Measurements from ENCODE around the gene TLE1.

The TLE1 gene

DNA sequence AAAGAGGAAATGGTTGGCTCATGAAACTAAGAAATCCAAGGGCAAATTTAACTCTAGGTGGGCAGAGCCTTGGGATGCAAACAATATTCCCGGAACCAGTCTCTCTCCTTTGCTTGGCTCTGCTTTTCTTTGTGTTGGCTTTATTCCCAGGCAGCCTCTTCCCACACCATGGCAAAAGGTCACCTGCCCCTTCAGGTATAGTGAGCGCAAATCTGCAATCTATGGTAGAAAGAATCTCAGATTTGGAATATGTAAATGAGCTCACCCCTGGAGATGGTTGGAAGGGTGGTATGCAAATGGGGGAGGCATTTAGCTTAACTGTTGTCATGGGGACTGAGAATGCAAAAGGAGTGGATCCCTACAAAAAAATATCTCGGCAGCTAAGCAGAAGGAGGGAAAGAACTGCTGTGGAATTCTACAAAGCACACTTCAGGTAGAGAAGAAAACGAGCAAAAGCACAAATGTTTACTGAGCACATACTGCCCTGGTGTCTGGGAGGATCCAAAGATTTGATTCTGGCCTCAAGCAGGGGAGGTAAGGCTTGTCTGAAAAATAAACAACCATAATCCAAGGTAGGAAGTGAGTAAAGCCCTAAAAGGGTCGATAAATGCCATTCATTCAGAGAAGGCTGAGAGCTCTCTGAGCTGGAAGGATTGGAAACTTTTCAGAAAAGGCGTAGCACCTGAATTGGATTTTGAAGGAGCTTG lies 139.7 kb downstream of the TLE1 start:
- DNase-seq (ENCODE audit: low read depth in 2 of 2), result no peak

DNA sequence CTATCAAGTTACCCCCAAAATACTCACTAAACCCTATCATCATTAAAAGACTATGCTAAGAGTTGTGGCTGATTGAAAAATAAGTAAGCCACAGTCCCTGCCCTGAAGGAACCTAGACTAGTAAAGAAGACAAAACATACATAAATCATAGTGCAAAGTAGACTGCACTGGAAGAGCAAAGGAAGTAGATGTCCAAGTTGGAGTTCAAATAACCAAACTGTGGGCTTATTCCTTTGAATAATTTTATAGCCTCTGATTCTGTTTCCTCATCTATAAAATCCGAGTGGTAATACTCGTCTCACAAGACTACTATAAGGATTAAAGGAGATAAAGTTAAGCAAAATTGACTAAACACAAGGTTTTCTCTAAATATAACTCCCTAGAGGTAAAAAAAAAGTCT lies 140.4 kb downstream of the TLE1 start:
- DNase-seq (ENCODE audit: low read depth in 2 of 2), result no peak

DNA sequence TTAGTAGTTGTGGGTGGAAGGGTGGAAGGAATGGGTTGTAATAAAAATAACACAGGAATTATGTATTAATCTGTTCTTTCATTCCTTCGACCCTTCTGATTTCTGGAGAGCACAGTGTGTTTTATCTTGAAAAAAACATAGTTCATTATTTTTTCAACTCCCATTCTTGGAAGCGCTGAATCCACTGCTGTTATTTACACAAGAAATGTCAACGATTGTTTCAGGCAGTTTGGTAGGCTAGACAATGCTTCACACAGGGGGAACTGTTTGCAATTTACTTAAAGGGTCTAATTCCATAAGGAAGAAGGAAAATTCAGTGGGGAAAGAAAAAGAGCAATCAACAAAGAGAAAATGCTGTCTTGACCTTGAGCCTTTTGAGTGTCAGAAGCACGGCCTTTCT lies 142.9 kb downstream of the TLE1 start:
- no peak for DNase-seq (ENCODE audit: low read depth in 2 of 2)

DNA sequence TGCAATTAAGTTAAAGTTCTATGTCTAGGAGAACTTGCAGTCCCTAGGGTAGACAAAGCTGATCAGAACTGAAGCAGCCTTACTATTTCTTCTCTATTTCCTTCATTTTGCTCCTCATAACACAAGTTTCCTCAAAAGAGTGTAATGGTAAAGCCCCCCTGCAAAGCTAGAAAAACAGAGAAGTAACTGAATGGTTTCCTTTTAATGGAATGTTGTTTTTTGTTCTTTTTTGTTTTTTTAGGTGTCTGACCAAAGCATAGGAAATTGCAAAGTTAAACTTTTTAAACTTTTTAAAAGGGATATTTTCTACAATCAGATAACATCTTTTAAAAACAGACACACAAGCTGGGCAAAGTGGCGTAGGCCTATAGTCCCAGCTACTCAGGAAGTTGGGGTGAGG lies 145.7 kb downstream of the TLE1 start:
- DNase-seq (ENCODE audit: low read depth in 2 of 2), result no peak

DNA sequence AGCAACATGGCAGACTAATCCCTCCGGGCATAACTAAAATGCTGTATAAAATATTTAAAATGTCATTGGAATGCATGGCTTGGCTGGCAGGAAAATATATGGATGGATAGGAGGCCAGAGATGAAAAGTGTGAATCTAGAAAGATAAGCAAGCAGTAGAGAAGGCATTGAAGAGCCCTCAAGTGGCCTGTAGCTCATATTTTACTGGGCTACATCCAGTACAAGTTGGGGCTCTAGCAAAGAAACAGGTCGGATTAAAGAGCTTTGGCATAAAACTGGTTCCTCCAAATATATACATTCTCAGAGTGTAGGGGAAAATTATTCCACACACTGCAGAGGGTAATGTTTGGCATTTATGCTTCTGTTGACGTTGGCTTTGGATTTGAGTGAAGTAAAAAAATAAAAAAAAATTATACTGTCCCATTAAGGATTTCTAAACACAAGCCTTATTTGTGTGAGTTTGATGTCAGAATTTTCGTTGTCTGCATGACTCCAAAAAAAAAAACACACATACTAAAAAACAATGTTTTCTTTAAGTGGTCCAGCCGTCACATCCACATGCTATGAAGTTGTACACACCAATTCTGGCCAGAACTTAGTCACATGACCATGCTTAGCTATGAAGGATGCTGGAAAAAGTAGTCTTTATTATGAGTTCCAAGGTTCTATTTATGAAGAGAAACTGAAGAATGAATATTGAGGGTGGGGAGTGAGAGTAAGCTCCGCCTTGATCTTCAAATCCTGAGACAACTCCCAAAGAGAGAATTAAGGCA lies 147.0 kb downstream of the TLE1 start:
- no peak for DNase-seq (ENCODE audit: low read depth in 2 of 2)

DNA sequence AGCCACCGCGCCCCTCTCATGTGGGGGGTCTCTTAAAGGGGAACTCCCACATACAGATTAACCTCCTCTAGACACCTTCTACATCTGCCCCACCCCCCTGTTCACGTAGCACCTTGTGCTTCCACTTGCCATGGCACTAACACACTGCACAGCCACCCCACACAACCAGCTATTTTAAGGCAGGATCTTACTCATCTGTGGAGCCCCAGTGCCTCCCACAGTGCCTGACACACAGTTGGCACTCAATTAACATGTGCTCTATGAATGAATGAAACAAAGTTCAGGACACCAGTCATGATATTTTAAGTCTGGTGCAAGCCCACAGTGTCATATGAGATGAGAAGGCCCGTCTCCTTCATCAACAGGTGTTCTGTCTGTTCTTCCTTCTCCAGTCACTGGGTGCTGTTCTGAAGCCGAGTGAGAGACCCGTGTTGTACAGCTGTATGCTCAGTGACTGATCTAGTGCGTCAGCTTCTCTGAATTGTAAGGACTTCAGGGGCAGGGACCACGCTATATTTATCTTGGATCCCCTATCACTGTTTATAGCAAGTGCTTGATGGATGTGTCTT lies 149.1 kb downstream of the TLE1 start:
- DNase-seq (ENCODE audit: low read depth in 2 of 2), result no peak

DNA sequence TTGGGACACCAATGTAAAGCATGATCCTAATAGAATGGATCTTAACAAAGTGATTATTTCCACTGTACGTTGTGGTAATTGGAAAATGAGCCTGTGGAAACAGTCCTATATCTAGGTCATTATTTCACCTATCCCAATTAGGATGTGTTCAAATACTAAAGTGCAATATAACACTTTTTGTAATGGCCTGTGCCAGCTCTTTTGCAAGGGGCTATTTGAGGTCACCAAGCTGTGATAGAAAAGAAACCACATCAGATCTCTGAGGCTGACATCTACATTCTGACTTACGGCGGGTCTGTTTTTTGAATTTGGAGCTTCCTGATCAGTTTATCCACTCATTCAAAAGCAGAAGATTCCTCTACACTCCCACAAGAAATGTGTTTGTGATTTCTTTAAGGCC lies 150.0 kb downstream of the TLE1 start:
- DNase-seq (ENCODE audit: low read depth in 2 of 2), result no peak

DNA sequence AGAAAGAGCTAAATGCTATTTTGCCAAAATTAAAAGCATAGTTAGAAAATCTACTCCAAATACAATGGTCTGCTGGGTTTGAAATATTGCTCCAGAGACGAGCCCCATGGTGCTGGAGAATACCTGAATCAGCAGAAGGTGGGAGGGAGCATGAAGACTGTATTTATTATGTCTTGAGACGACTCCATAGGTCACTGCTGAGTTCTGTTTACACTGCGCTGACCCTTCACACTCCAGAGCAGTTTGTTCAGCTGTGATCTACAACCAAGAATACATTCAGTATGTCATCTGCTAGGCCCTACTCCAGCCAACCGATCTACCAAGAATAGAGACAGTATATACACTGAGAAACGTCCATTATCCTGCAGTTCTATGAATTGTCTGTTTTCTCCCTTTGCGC lies 150.5 kb downstream of the TLE1 start:
- no peak for DNase-seq (ENCODE audit: low read depth in 2 of 2)

DNA sequence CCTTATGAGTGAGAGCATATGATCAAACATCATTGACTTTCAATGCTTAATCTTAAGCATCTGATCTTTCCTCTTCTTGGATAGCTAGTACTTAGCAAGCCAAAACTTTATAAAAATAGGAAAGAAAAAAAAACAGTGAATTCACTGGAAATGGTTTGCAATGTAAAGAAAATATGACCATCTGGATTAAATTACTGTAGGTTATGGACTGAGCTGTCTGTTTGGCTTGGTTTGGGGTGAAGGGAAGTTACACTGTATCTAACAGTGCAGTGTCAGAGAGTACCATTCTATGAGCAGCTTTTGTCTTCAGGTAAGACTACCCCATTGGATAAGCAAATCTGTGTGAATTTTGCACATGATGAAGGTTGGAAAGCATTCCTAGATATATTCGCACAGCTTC lies 151.4 kb downstream of the TLE1 start:
- DNase-seq (ENCODE audit: low read depth in 2 of 2), result no peak

DNA sequence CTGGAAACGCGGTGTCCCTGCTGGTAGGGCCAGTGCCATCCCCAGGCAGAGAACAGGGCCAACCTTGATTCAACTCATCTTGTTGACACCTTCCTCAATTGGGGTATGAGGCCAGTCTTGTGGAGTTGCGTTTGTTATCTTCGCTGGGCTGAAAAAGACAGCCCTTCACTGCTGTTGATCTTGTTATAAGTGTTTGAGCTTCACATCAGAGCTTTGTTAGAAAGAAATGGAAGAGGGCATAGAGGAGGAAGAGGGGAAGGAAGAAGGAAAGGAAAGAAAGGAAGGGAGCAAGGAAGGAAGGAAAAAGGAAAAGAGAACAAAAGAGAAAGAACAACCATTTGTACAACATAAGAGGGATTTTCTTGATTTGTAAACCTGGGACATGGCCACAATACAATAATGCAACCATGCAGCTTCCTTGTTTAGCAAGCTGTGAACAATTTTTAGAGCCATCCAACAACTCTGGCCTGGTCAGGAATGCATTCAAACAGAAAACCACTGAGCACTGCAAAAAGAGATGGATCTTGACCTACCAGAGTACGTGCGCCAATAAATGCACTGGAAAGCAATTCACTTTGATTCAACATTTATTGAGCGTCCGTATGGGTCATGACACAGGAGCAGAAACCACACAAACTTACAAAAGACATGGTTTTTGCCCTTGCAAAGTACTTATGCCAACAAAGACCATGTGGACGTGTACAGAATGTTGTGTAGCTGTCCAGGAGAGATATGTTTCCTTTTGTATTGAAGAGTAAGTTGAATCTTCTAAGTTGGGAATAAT lies 152.9 kb downstream of the TLE1 start:
- DNase-seq (ENCODE audit: low read depth in 2 of 2), result no peak

DNA sequence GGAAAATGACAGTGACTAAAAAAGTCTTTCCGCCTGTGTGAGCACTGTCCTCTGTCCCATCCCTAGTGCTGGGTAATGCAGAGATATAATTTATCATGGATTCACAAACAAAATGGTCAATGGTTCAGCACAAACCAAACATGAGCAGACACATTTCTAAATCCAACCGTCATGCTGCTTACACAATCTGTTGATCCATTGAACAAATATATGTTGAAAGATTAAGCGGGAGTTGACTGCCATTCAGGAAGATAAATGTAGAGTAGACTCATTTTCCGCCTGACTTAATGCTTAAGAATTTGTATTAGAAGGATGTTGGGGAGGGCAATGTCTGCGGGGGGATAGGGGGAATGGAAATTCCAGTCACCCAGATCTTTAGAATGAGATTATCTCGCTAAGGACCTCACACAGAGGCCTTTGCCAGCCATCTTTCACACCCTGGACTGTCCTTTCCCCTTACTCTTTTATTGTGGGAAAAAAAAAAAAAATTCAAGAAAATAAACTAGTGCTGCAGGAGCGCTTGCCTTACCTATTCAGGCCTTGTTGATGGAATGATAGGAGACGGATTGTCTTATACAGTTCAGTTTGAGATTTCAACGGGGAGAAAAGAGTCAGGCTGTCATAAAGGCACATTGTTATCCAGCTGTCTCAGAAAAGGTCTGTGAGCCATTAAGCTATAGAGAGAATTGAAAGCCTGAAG lies 153.7 kb downstream of the TLE1 start:
- no peak for DNase-seq (ENCODE audit: low read depth in 2 of 2)

DNA sequence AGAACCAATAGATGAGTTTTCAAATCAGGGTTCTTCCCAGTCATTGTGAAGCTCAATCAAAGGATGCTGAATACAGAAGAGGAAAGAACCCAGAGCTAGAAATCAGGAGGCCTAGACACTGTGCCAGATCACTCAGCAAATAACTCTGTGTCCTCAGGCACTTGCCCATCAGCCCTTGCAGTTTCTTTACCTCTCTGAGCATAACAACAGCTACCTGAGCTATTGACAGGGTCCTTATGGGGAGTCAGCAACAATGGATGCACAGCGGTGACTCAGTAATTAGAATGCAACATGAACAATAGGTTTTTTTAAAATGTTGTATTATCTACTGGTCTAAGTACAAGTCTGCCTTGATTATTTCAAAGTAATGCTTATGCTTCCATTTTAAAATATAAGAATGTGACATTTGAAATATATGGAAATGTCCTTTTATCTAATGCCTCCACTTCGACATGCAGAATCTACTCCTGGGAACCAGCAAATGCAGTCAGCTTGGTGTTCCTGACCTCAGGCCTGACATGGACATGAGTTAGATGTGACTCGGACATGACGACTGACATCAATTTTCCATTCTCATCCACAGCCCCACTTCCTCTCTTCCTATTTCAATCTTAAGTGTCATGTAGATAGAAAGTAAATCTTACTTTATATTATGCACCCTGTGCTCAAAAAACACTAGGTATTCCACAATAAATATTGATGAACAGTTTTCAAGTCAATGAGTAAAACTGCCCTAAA lies 155.0 kb downstream of the TLE1 start:
- DNase-seq (ENCODE audit: low read depth in 2 of 2), result no peak

Measured in stimulated activated CD4-positive, alpha-beta T cell treated with anti-CD3 and anti-CD28 coated beads, Interleukin-15, amount 100 ng/mL, for 48 hours (primary cell).